Erythroblast (primary cell): Measurements from ENCODE around the gene ZNF263.

ENCODE experiments used
- GATA1 ChIP-seq: IDR thresholded peaks from 2 replicates; pipeline ENCODE4 v1.6.1; 2011; ENCODE audit warnings: low read depth, mild to moderate bottlenecking, control low read depth, low read length, moderate library complexity
- POLR2A ChIP-seq: IDR thresholded peaks from 2 replicates; pipeline ENCODE4 v1.6.1; 2011; ENCODE audit warnings: mild to moderate bottlenecking, low read length

GRCh38 chr16:3328643-3329042, 45.4 kb downstream of the ZNF263 start:
- TF ChIP-seq POLR2A (no peak), GATA1 (no peak)
